ENCODE data around the gene SLC35E2B.

DNA sequence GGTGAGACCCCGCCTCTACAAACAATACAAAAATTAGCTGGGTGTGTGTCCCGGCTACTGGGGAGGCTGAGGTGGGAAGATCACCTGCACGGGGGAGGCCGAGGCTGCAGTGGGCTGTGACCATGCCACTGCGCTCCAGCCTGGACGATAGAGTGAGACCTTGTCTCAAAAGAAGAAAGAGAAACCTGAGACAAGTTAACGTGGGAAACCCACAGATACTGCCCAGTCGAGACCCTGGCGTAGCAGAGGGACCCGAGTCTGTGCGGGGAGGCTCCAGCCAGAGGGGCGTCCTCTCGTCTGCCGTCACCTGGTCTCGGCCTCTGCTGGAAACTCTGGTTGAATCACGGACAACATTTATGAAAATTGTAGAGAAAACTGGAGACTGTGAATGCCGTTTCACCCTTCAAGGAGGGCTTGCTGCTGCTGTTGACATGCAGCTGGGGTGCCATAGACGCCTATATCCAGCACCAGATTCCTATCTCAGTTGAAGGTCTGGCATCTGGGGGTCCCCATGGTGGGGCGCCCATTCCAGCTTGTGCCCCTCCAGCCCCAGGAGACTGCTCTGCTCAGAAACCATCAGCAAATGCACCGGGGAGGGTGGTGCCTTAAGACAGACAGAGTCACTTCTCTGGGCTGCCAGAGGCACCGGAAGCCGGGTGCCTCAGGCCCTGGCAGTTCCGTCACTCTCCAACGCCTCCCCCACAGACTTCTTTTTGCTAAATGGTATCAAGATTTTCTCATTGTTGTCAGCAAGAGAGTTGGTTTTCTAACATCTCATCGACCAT, 20.2 kb downstream of the SLC35E2B start:
- TF ChIP-seq, protein P1, sequence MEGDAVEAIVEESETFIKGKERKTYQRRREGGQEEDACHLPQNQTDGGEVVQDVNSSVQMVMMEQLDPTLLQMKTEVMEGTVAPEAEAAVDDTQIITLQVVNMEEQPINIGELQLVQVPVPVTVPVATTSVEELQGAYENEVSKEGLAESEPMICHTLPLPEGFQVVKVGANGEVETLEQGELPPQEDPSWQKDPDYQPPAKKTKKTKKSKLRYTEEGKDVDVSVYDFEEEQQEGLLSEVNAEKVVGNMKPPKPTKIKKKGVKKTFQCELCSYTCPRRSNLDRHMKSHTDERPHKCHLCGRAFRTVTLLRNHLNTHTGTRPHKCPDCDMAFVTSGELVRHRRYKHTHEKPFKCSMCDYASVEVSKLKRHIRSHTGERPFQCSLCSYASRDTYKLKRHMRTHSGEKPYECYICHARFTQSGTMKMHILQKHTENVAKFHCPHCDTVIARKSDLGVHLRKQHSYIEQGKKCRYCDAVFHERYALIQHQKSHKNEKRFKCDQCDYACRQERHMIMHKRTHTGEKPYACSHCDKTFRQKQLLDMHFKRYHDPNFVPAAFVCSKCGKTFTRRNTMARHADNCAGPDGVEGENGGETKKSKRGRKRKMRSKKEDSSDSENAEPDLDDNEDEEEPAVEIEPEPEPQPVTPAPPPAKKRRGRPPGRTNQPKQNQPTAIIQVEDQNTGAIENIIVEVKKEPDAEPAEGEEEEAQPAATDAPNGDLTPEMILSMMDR (IDR thresholded peaks at IDR 0.05; ENCODE audit: low read depth, low read length, missing input control): no peak
- TF ChIP-seq, protein P2, sequence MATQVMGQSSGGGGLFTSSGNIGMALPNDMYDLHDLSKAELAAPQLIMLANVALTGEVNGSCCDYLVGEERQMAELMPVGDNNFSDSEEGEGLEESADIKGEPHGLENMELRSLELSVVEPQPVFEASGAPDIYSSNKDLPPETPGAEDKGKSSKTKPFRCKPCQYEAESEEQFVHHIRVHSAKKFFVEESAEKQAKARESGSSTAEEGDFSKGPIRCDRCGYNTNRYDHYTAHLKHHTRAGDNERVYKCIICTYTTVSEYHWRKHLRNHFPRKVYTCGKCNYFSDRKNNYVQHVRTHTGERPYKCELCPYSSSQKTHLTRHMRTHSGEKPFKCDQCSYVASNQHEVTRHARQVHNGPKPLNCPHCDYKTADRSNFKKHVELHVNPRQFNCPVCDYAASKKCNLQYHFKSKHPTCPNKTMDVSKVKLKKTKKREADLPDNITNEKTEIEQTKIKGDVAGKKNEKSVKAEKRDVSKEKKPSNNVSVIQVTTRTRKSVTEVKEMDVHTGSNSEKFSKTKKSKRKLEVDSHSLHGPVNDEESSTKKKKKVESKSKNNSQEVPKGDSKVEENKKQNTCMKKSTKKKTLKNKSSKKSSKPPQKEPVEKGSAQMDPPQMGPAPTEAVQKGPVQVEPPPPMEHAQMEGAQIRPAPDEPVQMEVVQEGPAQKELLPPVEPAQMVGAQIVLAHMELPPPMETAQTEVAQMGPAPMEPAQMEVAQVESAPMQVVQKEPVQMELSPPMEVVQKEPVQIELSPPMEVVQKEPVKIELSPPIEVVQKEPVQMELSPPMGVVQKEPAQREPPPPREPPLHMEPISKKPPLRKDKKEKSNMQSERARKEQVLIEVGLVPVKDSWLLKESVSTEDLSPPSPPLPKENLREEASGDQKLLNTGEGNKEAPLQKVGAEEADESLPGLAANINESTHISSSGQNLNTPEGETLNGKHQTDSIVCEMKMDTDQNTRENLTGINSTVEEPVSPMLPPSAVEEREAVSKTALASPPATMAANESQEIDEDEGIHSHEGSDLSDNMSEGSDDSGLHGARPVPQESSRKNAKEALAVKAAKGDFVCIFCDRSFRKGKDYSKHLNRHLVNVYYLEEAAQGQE (IDR thresholded peaks at IDR 0.05): no peak
- TF ChIP-seq GABPA (IDR thresholded peaks at IDR 0.05 in 1 of 2, conservative IDR thresholded peaks at IDR 0.05 in 1 of 2) (no peak), FOXA1 (IDR thresholded peaks at IDR 0.05) (no peak), RAD21 (IDR thresholded peaks at IDR 0.05) (no peak), SP1 (IDR thresholded peaks at IDR 0.05) (no peak), JUND (IDR thresholded peaks at IDR 0.05) (no peak), EGR1 (IDR thresholded peaks at IDR 0.05; ENCODE audit: low read depth in 2 of 2) (no peak)

All from liver (tissue), 3 donors.